T-helper 2 cell (primary cell): Measurements from ENCODE around the gene TEAD4.

ENCODE experiments used
- DNase-seq, 5 experiments: peaks; one replicate each; pipeline versions ENCODE4 v3.0.0 to v3.0.0-alpha.2; 2012 to 2022

TEAD4 gene

DNA sequence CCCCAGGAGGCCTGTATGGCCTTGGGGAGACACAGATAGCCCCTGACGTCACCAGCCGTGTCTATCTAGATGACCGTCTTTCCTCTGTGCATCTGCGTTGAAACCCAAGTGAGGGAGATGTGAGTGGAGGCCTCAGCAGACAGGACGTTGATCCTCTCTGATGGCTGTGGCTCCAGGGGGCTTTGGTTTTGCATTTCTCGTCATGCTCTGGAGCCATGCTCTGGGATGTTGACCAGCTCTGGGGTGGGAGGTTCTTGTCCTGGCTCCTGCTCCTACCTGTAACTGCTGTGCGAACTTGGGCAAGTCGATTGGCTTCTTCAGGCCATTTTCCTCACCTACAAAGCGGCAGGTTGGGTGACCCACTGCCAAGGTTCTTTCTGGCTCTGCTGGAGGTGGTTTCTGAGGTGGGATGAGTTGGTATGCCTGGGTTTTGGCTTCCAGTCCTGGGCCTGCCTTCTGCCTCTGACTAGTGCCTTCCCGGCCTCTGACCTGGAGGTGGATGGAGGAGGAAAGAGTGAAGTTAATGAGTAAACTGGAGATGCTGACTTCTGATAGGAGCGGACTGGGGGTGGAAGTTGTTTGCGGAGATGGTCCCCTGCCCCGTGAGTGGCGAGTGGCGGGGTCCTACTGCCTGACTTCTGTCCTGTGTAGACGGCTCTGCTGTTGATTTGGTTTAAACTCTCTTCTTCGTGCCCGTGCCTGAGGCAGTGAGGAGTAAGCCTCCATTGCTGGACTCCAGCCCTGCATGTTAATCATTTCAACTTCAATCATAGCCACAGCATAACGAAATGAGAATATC is 126.3 kb downstream of the TEAD4 start:
- no peak for DNase-seq

DNA sequence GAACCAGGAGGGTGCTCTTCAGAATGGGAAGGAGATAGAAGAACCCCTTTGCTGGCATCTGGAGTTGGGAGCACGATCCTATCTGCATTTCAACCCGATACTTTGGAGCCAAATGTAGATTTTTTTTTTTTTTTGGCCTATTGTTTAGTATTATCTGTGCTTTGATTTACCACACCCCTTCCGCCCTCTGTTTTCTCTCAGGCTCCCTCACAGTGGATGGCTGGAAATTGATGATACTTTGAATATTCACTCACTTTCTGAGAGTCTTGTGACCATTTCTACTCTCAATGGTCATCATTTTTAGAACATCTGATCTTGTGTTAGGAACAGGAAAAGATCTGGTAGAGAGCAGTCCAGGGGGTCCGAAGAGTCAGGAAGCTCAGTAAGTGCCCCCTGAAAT is 127.0 kb downstream of the TEAD4 start:
- DNase-seq, result no peak

DNA sequence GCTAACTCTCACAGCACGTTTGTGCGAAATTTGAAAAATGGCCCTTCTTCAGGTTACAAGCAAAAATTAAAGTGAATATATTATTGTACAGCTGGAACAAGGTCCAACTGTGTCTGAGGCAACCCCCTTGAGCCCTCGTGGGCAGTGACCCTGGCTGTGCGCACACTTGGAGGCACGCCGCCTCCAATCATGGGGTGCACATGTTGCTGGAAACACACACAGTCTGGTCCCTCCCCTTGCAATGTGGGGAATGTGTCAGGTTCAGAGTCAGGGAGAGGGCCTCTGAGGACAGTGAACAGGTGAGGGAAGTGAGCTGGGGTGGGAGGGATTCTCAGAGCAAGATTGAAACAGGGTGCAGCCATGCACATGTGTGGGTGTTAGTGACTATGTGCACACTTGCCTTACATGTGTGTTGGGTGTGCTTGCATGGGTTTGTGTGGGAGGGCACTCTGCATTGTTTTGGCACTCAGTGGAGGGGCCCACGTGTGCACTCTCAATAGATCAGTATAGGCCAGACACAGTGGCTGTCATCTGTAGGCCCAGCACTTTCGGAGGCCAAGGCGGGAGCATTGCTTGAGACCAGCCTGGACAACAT is 127.6 kb downstream of the TEAD4 start:
- DNase-seq, result no peak

DNA sequence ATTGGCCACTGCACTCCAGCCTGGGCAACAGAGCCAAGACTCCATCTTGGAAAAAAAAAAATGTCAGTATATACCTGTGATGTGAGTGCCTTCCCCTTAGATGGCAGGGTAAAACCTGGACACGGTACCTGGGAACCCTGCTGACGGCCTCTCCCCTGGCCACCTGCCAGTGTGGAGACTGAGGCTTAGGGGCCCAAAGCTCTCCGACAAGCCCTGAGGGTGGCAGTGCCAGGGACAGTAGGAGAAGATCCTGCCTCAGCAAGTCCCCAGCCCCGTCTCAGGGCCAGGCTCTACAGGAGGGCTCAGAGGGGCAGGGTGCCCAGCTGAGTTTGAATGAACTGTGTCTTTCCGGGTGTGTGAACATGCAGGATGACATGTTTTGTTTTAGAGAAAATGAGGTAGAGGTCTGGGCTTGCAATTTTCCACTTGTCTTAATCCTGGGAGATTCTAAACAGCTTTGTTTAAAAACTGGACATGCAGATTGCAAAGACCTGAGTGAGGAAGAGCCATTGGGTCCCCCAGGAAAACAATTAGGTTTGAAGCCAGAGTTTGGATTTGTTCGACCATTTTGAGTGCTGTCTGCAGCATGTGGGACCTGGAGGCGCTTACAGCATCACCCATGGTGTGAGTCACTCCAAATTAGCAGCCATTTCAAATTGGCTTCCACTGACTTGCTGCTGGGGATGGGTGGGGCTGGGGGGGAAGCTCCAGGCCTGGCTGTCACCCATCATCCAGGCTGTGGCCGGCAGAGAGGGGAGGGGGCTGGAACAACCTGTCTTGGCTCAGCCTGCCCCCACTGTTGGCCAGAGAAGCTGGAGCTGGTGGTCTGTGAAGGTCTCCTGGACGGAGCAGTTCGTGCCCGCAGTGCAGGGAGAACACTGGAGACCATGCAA is 128.8 kb downstream of the TEAD4 start:
- DNase-seq, result no peak

DNA sequence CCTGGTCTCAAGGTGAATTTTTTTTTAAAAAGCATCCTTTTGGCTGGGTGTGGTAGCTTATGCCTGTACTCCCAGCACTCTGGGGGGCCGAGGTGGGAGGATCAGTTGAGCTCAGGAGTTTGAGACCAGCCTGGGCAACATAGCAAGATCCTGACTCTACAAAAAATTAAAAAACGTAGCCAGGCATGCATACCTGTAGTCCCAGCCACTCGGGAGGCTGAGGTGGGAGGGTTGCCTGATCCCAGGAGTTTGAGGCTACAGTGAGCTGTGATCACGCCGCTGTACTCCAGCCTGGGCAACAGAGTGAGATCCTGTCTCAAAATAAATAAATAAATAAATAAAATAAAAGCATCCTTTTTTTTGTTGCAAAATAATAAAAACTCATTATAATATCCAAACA is 130.4 kb downstream of the TEAD4 start:
- DNase-seq, result no peak
